HG03066 (cell line): ENCODE measurements around the gene TPBGL.

Experiments used
- ATAC-seq: cut with Tn5 transposase; IDR thresholded peaks from one replicate; pipeline ENCODE4 v1.9.1; 2021; ENCODE audit warnings: low read depth; ENCODE audit not compliant: unreplicated experiment

The TPBGL gene

GRCh38 chr11:75286826-75287465, 46.4 kb downstream of the TPBGL start:
- no peak for ATAC-seq

GRCh38 chr11:75287579-75287978, 47.0 kb downstream of the TPBGL start:
- no peak for ATAC-seq

- no peak for ATAC-seq
Observed at GRCh38 chr11:75289511-75289760, 48.9 kb downstream of the TPBGL start.

DNA sequence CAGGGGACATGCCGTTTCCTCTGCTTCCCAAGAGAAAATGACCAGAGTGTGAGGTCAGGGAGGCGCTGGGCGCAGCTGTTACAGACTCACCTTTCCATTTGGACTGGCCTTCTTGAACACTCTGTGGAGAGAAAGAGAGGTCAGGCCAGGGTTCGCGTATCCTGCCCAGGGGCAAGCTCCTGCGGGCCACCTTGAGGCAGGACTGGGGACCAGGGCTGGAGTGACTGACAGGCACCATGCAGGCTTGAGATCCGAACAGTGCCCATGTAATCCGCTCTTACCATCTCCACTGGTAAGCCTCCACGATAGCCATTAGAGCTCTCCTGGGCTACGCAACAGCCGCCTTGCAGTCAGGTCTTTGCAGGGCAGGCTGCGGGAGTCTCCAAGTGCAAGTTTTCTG, 49.3 kb downstream of the TPBGL start:
- ATAC-seq = no peak

DNA sequence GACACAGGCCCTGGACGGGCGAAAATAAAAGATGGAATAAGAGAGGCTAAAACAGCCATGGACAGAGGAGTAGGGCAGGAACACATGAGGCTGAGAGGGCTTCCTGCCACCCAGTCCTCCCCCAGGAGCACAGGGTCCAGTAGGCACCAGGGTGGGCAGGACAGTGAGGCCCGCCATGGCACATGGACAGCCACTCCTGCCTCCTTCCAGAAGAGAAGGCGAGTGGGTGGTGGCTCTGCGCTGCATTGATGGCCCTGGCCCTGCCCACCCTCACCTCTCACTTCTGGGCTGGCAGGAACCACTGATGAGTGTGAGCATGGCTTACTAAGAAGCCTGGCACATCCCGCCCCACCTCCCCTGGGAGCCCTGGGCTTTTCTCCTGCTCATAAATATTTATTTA, 51.2 kb downstream of the TPBGL start:
- no peak for ATAC-seq

- no peak for ATAC-seq
Observed at GRCh38 chr11:75292943-75293342, 52.4 kb downstream of the TPBGL start.
